Measurements from ENCODE around the gene DRGX. TPM values are rescaled to one million over a fixed set of nuclear protein-coding genes. Genes with fewer than 3 reads are reported as not detected.

The DRGX gene
- total RNA-seq, 1 experiment from 2014 or later: not detected

DNA sequence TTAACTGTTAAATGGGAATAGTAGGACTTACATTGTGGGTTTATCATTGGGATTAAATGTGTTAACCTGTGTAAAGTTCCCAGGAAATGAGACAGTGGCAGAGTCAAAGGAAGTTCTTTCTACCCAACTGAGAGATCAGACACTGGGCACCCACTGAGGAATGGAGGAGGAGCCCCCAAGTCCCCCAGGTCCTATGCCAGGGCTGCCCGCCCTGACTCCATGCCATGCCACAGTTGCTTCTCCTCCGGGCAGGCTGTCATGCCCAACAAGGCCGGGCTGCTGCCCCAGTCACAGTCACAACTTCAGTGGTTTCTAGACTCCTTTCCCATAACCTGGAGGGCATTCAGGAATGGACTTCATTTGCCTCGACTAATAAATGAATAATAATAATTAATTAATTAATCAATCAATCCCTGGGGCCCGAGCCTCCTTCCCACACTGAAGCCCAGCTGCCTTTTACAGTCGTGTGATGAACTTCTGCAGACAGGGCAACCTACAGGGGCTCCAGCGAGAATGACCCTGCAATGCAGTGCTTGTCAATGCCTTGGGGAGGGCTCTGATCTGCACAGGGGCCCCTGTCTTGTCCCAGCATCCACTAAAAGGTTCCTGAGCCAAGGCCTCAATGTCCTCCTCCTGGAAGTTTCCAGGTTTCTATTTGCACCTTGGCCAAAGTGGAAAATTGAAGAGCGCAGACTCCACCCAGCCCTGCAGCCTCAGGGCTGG lies 32.4 kb downstream of the DRGX start:
- Mint-ChIP-seq H3K27me3 (ENCODE audit: unreplicated experiment) (peaks cover 65% of the 10 kb centered on the region), H3K9me3 (ENCODE audit: low read depth, unreplicated experiment) (no peaks in the 10 kb centered on the region), H3K36me3 (ENCODE audit: insufficient read depth, unreplicated experiment) (no peaks in the 10 kb centered on the region), H3K4me3 (ENCODE audit: low read depth, unreplicated experiment) (no peak overlapping the region), H3K4me1 (ENCODE audit: low read depth, unreplicated experiment) (no peaks in the 10 kb centered on the region), H3K27ac (ENCODE audit: unreplicated experiment) (no peak overlapping the region)
- DNase-seq: no peak
- no TSS peak for BruUV-seq (replicated peaks)
- intact Hi-C loops (cut with micrococcal nuclease; ENCODE audit: unreplicated experiment): no loop called here
- TF ChIP-seq, protein P1, sequence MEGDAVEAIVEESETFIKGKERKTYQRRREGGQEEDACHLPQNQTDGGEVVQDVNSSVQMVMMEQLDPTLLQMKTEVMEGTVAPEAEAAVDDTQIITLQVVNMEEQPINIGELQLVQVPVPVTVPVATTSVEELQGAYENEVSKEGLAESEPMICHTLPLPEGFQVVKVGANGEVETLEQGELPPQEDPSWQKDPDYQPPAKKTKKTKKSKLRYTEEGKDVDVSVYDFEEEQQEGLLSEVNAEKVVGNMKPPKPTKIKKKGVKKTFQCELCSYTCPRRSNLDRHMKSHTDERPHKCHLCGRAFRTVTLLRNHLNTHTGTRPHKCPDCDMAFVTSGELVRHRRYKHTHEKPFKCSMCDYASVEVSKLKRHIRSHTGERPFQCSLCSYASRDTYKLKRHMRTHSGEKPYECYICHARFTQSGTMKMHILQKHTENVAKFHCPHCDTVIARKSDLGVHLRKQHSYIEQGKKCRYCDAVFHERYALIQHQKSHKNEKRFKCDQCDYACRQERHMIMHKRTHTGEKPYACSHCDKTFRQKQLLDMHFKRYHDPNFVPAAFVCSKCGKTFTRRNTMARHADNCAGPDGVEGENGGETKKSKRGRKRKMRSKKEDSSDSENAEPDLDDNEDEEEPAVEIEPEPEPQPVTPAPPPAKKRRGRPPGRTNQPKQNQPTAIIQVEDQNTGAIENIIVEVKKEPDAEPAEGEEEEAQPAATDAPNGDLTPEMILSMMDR (IDR thresholded peaks at IDR 0.05; ENCODE audit: unreplicated experiment): no peak
- CTCF ChIA-PET: no interaction called here

DNA sequence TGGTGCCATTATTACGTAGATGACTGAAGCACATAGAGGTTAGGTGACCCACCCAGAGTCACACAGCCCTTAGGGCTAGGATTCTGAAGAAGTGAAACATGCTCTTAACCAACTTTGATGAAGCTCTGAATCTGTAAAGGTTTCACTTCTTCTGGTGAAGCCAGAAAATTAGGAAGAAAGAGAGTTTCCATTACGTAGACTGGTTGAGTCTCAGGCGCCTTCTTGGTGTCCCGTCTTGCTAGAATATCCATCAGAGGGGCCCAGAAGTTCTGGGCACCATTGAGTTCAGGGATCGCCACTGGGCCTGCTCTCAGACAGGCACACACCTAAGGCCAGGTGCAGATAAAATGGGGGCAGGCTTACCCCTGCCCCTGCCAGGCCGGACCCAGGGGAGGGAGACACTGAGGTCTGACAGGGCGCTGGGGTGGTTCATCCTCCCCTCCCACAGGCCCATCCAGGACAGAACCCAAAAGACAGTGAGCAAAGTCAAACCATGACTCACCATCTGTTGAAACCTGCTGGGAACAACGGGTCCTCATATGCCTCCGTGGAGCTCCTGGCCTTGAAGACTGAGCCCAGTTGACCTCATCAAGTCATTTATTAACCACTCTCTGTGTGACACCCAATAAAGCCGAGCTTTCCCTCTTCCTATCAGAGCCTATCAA lies 33.2 kb downstream of the DRGX start:
- intact Hi-C loops (cut with micrococcal nuclease; ENCODE audit: unreplicated experiment): no loop called here
- CTCF ChIA-PET: no interaction called here
- Mint-ChIP-seq H3K4me1 (ENCODE audit: low read depth, unreplicated experiment) (no peaks in the 10 kb centered on the region), H3K27me3 (ENCODE audit: unreplicated experiment) (peaks cover 58% of the 10 kb centered on the region), H3K36me3 (ENCODE audit: insufficient read depth, unreplicated experiment) (no peaks in the 10 kb centered on the region), H3K27ac (ENCODE audit: unreplicated experiment) (no peak overlapping the region), H3K9me3 (ENCODE audit: low read depth, unreplicated experiment) (no peaks in the 10 kb centered on the region), H3K4me3 (ENCODE audit: low read depth, unreplicated experiment) (no peak overlapping the region)
- no peak for DNase-seq
- TF ChIP-seq, protein P1 (IDR thresholded peaks at IDR 0.05; ENCODE audit: unreplicated experiment): no peak
- BruUV-seq (replicated peaks): no TSS peak

GRCh38 chr10:49361735-49362568 lies 33.9 kb downstream of the DRGX start:
- H3K36me3 Mint-ChIP-seq (ENCODE audit: insufficient read depth, unreplicated experiment): no peaks in the 10 kb centered on the region
- CTCF ChIA-PET: no interaction called here
- no TSS peak for BruUV-seq (replicated peaks)
- H3K9me3 Mint-ChIP-seq (ENCODE audit: low read depth, unreplicated experiment): no peaks in the 10 kb centered on the region
- H3K27ac Mint-ChIP-seq (ENCODE audit: unreplicated experiment): no peak overlapping the region
- no peaks in the 10 kb centered on the region for H3K4me1 Mint-ChIP-seq (ENCODE audit: low read depth, unreplicated experiment)
- DNase-seq: no peak
- intact Hi-C loops (cut with micrococcal nuclease; ENCODE audit: unreplicated experiment): no loop called here
- TF ChIP-seq, protein P1 (IDR thresholded peaks at IDR 0.05; ENCODE audit: unreplicated experiment): no peak
- H3K4me3 Mint-ChIP-seq (ENCODE audit: low read depth, unreplicated experiment): no peak overlapping the region
- H3K27me3 Mint-ChIP-seq (ENCODE audit: unreplicated experiment): peaks cover 61% of the 10 kb centered on the region

- no peak overlapping the region for H3K27ac Mint-ChIP-seq (ENCODE audit: unreplicated experiment)
- DNase-seq: no peak
- no TSS peak for BruUV-seq (replicated peaks)
- TF ChIP-seq, protein P1 (IDR thresholded peaks at IDR 0.05; ENCODE audit: unreplicated experiment): no peak
- H3K27me3 Mint-ChIP-seq (ENCODE audit: unreplicated experiment): peaks cover 69% of the 10 kb centered on the region
- no peaks in the 10 kb centered on the region for H3K36me3 Mint-ChIP-seq (ENCODE audit: insufficient read depth, unreplicated experiment)
- H3K4me3 Mint-ChIP-seq (ENCODE audit: low read depth, unreplicated experiment): no peak overlapping the region
- CTCF ChIA-PET: no interaction called here
- no peaks in the 10 kb centered on the region for H3K9me3 Mint-ChIP-seq (ENCODE audit: low read depth, unreplicated experiment)
- no peaks in the 10 kb centered on the region for H3K4me1 Mint-ChIP-seq (ENCODE audit: low read depth, unreplicated experiment)
- intact Hi-C loops (cut with micrococcal nuclease; ENCODE audit: unreplicated experiment): no loop called here
Observed at GRCh38 chr10:49361178-49361554, 34.7 kb downstream of the DRGX start.
